Natural killer cell (primary cell): ENCODE data around the gene GINS1. TPM values are rescaled to one million over a fixed set of nuclear protein-coding genes. Genes with fewer than 3 reads are reported as not detected.

Experiments
- ATAC-seq, 3 donors: fragments of 150-1000 bp in 2 of 3; fragments of 200-7000 bp in 1 of 3; cut with Tn5 transposase; 1 replicate in 1 of 3; 2 replicates in 2 of 3; pipeline ENCODE4 v1.10.0; 2021; ENCODE audit warnings: mild to moderate bottlenecking in 2 of 3, moderate library complexity in 2 of 3
- DNase-seq, 2 donors: peaks; one replicate each; pipeline versions ENCODE4 v3.0.0 to v3.0.0-alpha.2; 2013 to 2021; ENCODE audit warnings: mixed read lengths in 1 of 2
- H3K27ac ChIP-seq: one replicate; pipeline ENCODE4 v1.5.1; 2013; ENCODE audit warnings: mild to moderate bottlenecking, low read length
- H3K27me3 ChIP-seq: one replicate; pipeline ENCODE4 v1.6.1; 2013; ENCODE audit warnings: low read length; ENCODE audit not compliant: control insufficient read depth, insufficient read depth
- H3K36me3 ChIP-seq: one replicate; pipeline ENCODE4 v1.6.1; 2013; ENCODE audit warnings: low read length; ENCODE audit not compliant: control insufficient read depth, insufficient read depth
- H3K4me1 ChIP-seq: one replicate; pipeline ENCODE4 v1.6.1; 2013; ENCODE audit warnings: low read length; ENCODE audit not compliant: control insufficient read depth, insufficient read depth
- H3K4me3 ChIP-seq: one replicate; pipeline ENCODE4 v1.5.1; 2013; ENCODE audit warnings: low read length
- H3K9me3 ChIP-seq: one replicate; pipeline ENCODE4 v1.6.1; 2013; ENCODE audit warnings: low read length; ENCODE audit not compliant: control insufficient read depth, insufficient read depth
- H3K27ac Mint-ChIP-seq, 2 donors: one replicate each; pipeline ENCODE4 v1.8.0; 2022; ENCODE audit warnings: mild to moderate bottlenecking in 2 of 2, mixed read lengths in 2 of 2, moderate library complexity in 1 of 2
- H3K27me3 Mint-ChIP-seq, 2 donors: one replicate each; pipeline ENCODE4 v1.8.0; 2022; ENCODE audit warnings: low read depth in 2 of 2, mixed read lengths in 2 of 2
- H3K36me3 Mint-ChIP-seq: one replicate; pipeline ENCODE4 v1.8.0; 2022; ENCODE audit warnings: mixed read lengths
- H3K4me1 Mint-ChIP-seq, 2 donors: one replicate each; pipeline ENCODE4 v1.8.0; 2022; ENCODE audit warnings: mixed read lengths in 2 of 2
- H3K4me3 Mint-ChIP-seq: one replicate; pipeline ENCODE4 v1.8.0; 2022; ENCODE audit warnings: mild to moderate bottlenecking, moderate library complexity, mixed read lengths
- H3K9me3 Mint-ChIP-seq, 2 donors: one replicate each; pipeline ENCODE4 v1.8.0; 2022; ENCODE audit warnings: mixed read lengths in 2 of 2
- CTCF ChIP-seq: fragments of 200-600 bp; IDR thresholded peaks from one replicate; pipeline ENCODE4 v1.8.0; 2022; ENCODE audit warnings: antibody characterized with exemption
- whole genome bisulfite sequencing: methylation state at CpG from one replicate; pipeline ENCODE4 v1.1.7; 2013; ENCODE audit warnings: missing lambda C conversion rate; ENCODE audit not compliant: insufficient coverage; 5-methylcytosine and 5-hydroxymethylcytosine counted together
- intact Hi-C: fragments of 100-400 bp; cut with micrococcal nuclease; formaldehyde crosslinking; loops from one replicate; pipeline ENCODE4 v1.14.2; 2022
- total RNA-seq, 4 donors: library from RNA; stranded (reverse); fragments of 120-200 nt in 1 of 4; gene quantifications; one replicate each; pipeline versions ENCODE4 v1.2.3 to v1.2.4, GENCODE V29; 2013 to 2022

GINS1 gene
- total RNA-seq, 3 donors from 2014 or later (not counting 1 experiment from before 2014, with no cell fraction given) = 1.3 to 1.5 (median 1.4) TPM

DNA sequence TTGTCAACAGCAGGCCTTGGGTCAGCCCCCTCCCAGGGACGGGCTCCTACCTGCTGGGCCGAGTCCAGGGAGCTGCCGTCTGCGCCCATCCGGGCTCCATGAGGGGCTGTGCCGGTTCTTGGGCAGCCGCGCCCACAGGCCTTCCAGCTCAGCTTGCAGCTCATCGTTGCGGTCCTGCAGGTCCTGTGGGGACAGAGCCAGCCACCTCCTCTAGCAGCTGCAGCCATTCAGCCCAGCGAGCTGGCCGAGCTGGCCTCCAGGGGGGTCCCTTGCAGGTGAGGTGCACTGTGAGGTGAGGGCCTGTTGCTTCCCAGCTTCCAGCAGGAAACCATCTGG is 74.4 kb downstream of the GINS1 start:
- Mint-ChIP-seq H3K4me3 (no peak overlapping the region), H3K4me1 (peaks cover 17 to 18% of the 10 kb centered on the region in 2 donors), H3K36me3 (no peaks in the 10 kb centered on the region), H3K27ac (no peak overlapping the region), H3K9me3 (no peaks in the 10 kb centered on the region), H3K27me3 (peaks cover 4 to 25% of the 10 kb centered on the region in 2 donors)
- ATAC-seq (no peak), DNase-seq (no peak)
- Histone ChIP-seq H3K27me3 (no peaks in the 10 kb centered on the region), H3K27ac (no peak overlapping the region), H3K9me3 (no peaks in the 10 kb centered on the region), H3K4me1 (no peaks in the 10 kb centered on the region), H3K36me3 (no peaks in the 10 kb centered on the region), H3K4me3 (no peak overlapping the region)
- 94% methylated on average over 12 of the region's 12 CpGs for WGBS
- no peak for TF ChIP-seq CTCF
- intact Hi-C loops = no loop called here

- no peak overlapping the region for H3K27ac ChIP-seq
- Mint-ChIP-seq H3K27me3 (peaks cover 4 to 25% of the 10 kb centered on the region in 2 donors), H3K9me3 (no peaks in the 10 kb centered on the region), H3K4me3 (no peak overlapping the region), H3K36me3 (no peaks in the 10 kb centered on the region), H3K27ac (no peak overlapping the region), H3K4me1 (peaks cover 17 to 18% of the 10 kb centered on the region in 2 donors)
- no peak for TF ChIP-seq CTCF
- WGBS = 67% methylated on average over 14 of the region's 14 CpGs
- ATAC-seq (no peak), DNase-seq (no peak)
- no peaks in the 10 kb centered on the region for H3K36me3 ChIP-seq
- H3K9me3 ChIP-seq = no peaks in the 10 kb centered on the region
- no peaks in the 10 kb centered on the region for H3K4me1 ChIP-seq
- H3K4me3 ChIP-seq = no peak overlapping the region
- intact Hi-C loops = no loop called here
- no peaks in the 10 kb centered on the region for H3K27me3 ChIP-seq
These were observed 76.1 kb downstream of the GINS1 start for GRCh38 chr20:25483431-25484132.

- no peaks in the 10 kb centered on the region for H3K9me3 Mint-ChIP-seq
- intact Hi-C loops = no loop called here
- no peak overlapping the region for H3K27ac Mint-ChIP-seq
- H3K27me3 Mint-ChIP-seq = peaks cover 4 to 25% of the 10 kb centered on the region in 2 donors
- 92% methylated on average over 9 of the region's 9 CpGs for WGBS
- Histone ChIP-seq H3K9me3 (no peaks in the 10 kb centered on the region), H3K27ac (no peak overlapping the region), H3K4me1 (no peaks in the 10 kb centered on the region), H3K27me3 (no peaks in the 10 kb centered on the region), H3K36me3 (no peaks in the 10 kb centered on the region), H3K4me3 (no peak overlapping the region)
- no peak for TF ChIP-seq CTCF
- DNase-seq (no peak), ATAC-seq (no peak)
- H3K36me3 Mint-ChIP-seq = no peaks in the 10 kb centered on the region
- peaks cover 17 to 18% of the 10 kb centered on the region in 2 donors for H3K4me1 Mint-ChIP-seq
- H3K4me3 Mint-ChIP-seq = no peak overlapping the region
These were observed 76.9 kb downstream of the GINS1 start for GRCh38 chr20:25484224-25484846.
